Activated T-helper 17 cell treated with anti-CD3 and anti-CD28 coated beads, Interleukin-2, amount 50 U/mL, for 72 hours (primary cell): Measurements from ENCODE around the gene PHRF1. TPM values are rescaled to one million over a fixed set of nuclear protein-coding genes. Genes with fewer than 3 reads are reported as not detected.

Experiments used
- ATAC-seq: fragments of 150-1000 bp; cut with Tn5 transposase; replicated peaks from 2 replicates; pipeline ENCODE4 v1.10.0; 2021; ENCODE audit warnings: mild to moderate bottlenecking, moderate library complexity
- H3K27ac Mint-ChIP-seq: one replicate; pipeline ENCODE4 v1.8.0; 2022; ENCODE audit warnings: mixed read lengths
- H3K27me3 Mint-ChIP-seq: one replicate; pipeline ENCODE4 v1.8.0; 2022; ENCODE audit warnings: mixed read lengths
- H3K36me3 Mint-ChIP-seq: one replicate; pipeline ENCODE4 v1.8.0; 2022; ENCODE audit warnings: low read depth, mild to moderate bottlenecking, mixed read lengths
- H3K4me1 Mint-ChIP-seq: one replicate; pipeline ENCODE4 v1.8.0; 2022; ENCODE audit warnings: mixed read lengths
- H3K4me3 Mint-ChIP-seq: one replicate; pipeline ENCODE4 v1.8.0; 2022; ENCODE audit warnings: mild to moderate bottlenecking, mixed read lengths
- H3K9me3 Mint-ChIP-seq: one replicate; pipeline ENCODE4 v1.8.0; 2022; ENCODE audit warnings: mixed read lengths
- total RNA-seq, 2 donors: library from RNA; stranded (reverse); gene quantifications; one replicate each; pipeline ENCODE4 v1.2.3, GENCODE V29; 2022

Gene PHRF1, protein sequence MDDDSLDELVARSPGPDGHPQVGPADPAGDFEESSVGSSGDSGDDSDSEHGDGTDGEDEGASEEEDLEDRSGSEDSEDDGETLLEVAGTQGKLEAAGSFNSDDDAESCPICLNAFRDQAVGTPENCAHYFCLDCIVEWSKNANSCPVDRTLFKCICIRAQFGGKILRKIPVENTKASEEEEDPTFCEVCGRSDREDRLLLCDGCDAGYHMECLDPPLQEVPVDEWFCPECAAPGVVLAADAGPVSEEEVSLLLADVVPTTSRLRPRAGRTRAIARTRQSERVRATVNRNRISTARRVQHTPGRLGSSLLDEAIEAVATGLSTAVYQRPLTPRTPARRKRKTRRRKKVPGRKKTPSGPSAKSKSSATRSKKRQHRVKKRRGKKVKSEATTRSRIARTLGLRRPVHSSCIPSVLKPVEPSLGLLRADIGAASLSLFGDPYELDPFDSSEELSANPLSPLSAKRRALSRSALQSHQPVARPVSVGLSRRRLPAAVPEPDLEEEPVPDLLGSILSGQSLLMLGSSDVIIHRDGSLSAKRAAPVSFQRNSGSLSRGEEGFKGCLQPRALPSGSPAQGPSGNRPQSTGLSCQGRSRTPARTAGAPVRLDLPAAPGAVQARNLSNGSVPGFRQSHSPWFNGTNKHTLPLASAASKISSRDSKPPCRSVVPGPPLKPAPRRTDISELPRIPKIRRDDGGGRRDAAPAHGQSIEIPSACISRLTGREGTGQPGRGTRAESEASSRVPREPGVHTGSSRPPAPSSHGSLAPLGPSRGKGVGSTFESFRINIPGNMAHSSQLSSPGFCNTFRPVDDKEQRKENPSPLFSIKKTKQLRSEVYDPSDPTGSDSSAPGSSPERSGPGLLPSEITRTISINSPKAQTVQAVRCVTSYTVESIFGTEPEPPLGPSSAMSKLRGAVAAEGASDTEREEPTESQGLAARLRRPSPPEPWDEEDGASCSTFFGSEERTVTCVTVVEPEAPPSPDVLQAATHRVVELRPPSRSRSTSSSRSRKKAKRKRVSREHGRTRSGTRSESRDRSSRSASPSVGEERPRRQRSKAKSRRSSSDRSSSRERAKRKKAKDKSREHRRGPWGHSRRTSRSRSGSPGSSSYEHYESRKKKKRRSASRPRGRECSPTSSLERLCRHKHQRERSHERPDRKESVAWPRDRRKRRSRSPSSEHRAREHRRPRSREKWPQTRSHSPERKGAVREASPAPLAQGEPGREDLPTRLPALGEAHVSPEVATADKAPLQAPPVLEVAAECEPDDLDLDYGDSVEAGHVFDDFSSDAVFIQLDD (N-terminal part only)
- total RNA-seq: 10 to 100 TPM; 37.8 to 55.6 TPM

GRCh38 chr11:575996-576768 is at the start of gene PHRF1:
TSS of gene PHRF1 (plus strand) at chr11:576470. CDS start at chr11:581513, 5,043 bp downstream.
- H3K36me3 Mint-ChIP-seq: peaks cover 40% of the 10 kb centered on the region
- H3K9me3 Mint-ChIP-seq: no peaks in the 10 kb centered on the region
- H3K4me1 Mint-ChIP-seq: peaks cover 15% of the 10 kb centered on the region
- H3K27me3 Mint-ChIP-seq: no peaks in the 10 kb centered on the region
- ATAC-seq: peak; percentile 93
- peak within 1 kb of the TSS; percentile 88 for H3K4me3 Mint-ChIP-seq
- H3K27ac Mint-ChIP-seq: peak within 1 kb of the TSS; percentile 99

GRCh38 chr11:528166-528814 is 48.0 kb upstream of the PHRF1 start:
- no peak overlapping the region for H3K4me3 Mint-ChIP-seq
- H3K4me1 Mint-ChIP-seq: no peaks in the 10 kb centered on the region
- peaks cover 9% of the 10 kb centered on the region for H3K36me3 Mint-ChIP-seq
- H3K27me3 Mint-ChIP-seq: no peaks in the 10 kb centered on the region
- no peak overlapping the region for H3K27ac Mint-ChIP-seq
- ATAC-seq: no peak
- H3K9me3 Mint-ChIP-seq: no peaks in the 10 kb centered on the region

DNA sequence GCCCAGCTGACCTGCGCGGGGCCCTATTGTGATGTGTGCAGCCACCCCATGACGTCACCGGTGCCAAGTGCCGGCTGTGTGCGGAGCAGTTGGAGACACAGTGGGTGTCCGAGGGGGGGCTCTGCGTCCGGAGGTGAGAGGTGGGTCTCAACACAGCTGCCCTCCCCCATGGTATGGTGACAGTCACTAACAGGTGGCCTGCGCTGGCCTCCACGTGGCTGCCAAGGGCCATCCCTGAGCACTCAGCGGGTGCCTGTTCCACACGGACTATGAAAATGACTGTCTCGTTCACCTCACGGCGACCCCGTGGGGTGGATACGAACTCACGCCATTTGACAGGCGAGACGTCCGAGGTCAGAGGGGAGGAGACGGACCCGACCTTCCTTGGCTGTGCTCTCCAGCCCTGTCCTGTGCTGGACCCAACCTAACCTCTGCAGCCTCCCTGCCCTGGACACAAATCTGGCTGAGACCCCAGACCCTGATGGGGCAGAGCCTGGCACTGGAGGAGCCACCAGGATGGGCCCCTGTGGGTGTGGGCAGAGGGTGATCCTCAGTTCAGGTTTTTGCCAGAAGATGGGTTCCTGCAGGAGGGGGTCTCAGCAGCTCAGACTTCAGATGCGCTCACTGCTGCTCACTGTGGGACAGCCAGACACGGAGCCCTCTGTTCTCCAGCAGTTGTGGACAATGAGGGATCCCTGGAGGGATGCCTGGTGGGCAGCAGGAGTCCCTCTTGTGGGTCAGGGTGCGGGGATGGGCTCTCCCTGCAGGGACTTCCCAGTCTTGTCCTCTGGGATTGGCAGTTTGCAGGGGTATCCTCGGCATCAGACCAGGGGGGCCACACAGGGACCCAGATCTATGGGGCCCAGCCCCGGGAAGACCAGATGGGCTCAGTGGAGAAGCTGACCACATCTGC is 47.2 kb upstream of the PHRF1 start:
- peaks cover 14% of the 10 kb centered on the region for H3K36me3 Mint-ChIP-seq
- no peaks in the 10 kb centered on the region for H3K4me1 Mint-ChIP-seq
- no peak overlapping the region for H3K4me3 Mint-ChIP-seq
- no peaks in the 10 kb centered on the region for H3K9me3 Mint-ChIP-seq
- no peak for ATAC-seq
- no peaks in the 10 kb centered on the region for H3K27me3 Mint-ChIP-seq
- no peak overlapping the region for H3K27ac Mint-ChIP-seq

GRCh38 chr11:529728-530411 is 46.4 kb upstream of the PHRF1 start:
- Mint-ChIP-seq H3K27ac (no peak overlapping the region), H3K4me3 (no peak overlapping the region)

DNA sequence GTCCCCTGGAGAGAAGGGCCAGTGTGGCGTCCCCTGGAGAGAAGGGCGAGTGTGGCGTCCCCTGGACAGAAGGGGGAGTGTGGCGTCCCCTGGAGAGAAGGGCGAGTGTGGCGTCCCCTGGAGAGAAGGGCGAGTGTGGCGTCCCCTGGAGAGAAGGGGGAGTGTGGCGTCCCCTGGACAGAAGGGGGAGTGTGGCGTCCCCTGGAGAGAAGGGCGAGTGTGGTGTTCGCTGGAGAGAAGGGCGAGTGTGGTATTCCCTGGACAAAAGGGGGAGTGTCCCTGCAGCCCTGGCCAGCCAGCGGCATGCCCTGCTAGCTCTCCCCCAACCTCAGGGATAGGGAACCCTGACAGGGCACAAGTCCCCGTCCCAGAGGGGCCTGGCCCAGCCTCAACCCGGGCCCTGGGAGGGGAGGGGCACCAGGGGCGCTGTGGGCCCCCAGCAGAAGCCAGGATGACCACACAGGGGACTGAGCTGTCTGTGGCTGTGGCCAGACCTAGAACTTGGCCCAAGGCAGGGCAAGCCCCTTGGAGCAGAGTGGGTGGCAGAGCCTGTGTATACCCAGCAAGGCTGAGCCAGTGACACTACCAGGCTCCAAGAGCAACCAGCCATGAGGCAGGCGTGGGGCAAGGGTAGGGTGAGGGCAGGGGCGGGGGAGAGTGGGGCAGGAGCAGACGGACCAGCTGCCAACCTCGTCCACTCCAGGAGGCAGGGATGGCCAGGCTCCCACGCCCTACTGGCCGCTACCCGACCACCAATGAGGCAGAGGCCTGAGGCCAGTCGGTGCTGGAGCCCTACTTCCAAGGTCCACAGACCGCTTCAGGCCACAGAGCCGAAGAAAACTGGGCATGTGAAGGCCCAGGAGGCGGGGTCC is 45.1 kb upstream of the PHRF1 start:
- peaks cover 14% of the 10 kb centered on the region for H3K36me3 Mint-ChIP-seq

More at GRCh38 chr11:529728-530411, 46.4 kb upstream of the PHRF1 start:
- H3K4me1 Mint-ChIP-seq: no peaks in the 10 kb centered on the region
- no peaks in the 10 kb centered on the region for H3K27me3 Mint-ChIP-seq
- peaks cover 14% of the 10 kb centered on the region for H3K36me3 Mint-ChIP-seq
- ATAC-seq: no peak
- no peaks in the 10 kb centered on the region for H3K9me3 Mint-ChIP-seq

GRCh38 chr11:531919-532526 is 44.2 kb upstream of the PHRF1 start:
- peaks cover 14% of the 10 kb centered on the region for H3K36me3 Mint-ChIP-seq
- H3K4me1 Mint-ChIP-seq: no peaks in the 10 kb centered on the region
- H3K27ac Mint-ChIP-seq: peak overlapping the region; percentile 48
- no peak for ATAC-seq
- H3K27me3 Mint-ChIP-seq: no peaks in the 10 kb centered on the region
- H3K9me3 Mint-ChIP-seq: no peaks in the 10 kb centered on the region
- H3K4me3 Mint-ChIP-seq: no peak overlapping the region

More for the DNA sequence above, 45.1 kb upstream of the PHRF1 start:
- ATAC-seq: no peak
- no peaks in the 10 kb centered on the region for H3K27me3 Mint-ChIP-seq
- H3K4me1 Mint-ChIP-seq: no peaks in the 10 kb centered on the region
- H3K9me3 Mint-ChIP-seq: no peaks in the 10 kb centered on the region
- no peak overlapping the region for H3K4me3 Mint-ChIP-seq
- H3K27ac Mint-ChIP-seq: no peak overlapping the region

DNA sequence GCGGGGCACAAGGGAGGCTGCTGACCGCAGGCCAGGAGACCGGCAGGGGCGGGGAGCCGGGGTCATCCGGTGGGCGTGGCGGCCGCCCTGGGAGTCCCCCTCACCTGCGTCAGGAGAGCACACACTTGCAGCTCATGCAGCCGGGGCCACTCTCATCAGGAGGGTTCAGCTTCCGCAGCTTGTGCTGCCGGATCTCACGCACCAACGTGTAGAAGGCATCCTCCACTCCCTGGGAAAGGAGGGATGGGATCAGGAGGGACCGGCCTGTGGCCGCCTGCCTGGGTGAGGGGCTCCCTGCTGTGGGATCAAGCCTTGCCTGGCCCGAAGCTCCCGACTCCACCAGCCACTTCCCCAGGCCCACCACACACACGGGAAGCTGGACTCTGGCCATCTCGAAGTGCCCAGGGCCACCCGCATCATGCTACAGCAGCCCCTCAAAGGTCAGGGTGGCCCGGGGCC is 43.7 kb upstream of the PHRF1 start:
- no peak overlapping the region for H3K4me3 Mint-ChIP-seq
- H3K4me1 Mint-ChIP-seq: no peaks in the 10 kb centered on the region
- H3K36me3 Mint-ChIP-seq: peaks cover 14% of the 10 kb centered on the region
- no peaks in the 10 kb centered on the region for H3K9me3 Mint-ChIP-seq
- H3K27ac Mint-ChIP-seq: no peak overlapping the region
- ATAC-seq: no peak
- H3K27me3 Mint-ChIP-seq: no peaks in the 10 kb centered on the region

DNA sequence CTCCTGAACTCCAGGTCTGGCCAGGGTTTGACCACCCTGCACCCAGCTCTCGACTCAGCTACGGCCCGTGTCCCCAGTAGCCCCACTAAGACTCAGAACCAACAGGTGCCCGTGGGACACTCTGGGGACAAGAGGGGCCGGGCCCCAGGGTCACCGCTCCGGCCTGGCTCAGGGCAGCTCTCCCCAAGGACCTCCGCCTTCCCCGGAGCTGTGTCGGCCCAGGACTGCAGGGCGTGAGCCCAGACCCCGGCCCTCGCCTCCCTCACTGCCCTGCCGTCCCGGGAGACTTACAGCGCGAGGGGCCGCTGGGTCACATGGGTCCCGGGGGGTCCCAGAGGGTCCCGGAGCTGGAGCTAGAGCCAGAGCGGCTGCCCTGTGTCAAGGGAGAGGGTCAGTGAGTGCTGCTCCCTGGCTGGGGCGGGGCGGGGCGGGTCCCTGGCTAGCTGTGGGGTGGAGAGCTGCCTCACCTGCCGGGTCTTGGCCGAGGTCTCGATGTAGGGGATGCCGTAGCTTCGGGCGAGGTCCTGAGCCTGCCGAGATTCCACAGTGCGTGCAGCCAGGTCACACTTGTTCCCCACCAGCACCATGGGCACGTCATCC is 43.2 kb upstream of the PHRF1 start:
- H3K36me3 Mint-ChIP-seq: peaks cover 14% of the 10 kb centered on the region
- no peak for ATAC-seq

DNA sequence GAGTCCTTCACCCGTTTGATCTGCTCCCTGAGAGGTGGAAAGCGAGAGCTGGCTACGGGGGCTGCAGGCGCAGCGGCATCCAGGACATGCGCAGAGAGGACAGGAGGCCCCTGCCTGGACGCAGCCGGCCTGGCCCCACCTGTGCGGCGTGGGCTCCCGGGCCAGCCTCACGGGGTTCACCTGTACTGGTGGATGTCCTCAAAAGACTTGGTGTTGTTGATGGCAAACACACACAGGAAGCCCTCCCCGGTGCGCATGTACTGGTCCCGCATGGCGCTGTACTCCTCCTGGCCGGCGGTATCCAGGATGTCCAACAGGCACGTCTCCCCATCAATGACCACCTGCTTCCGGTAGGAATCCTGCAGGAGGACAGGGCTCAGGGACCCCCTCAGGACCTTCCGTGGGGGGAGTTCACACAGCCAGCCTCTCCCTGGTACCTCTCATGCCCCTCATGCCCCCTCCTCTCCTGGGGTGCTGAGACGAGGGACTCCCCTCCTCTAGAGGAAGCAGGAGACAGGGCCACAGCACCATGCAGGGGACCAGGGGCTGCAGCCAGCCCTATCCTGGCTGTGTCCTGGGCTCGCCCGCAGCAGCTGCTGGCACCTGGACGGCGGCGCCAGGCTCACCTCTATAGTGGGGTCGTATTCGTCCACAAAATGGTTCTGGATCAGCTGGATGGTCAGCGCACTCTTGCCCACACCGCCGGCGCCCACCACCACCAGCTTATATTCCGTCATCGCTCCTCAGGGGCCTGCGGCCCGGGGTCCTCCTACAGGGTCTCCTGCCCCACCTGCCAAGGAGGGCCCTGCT is 42.5 kb upstream of the PHRF1 start:
- H3K4me1 Mint-ChIP-seq: no peaks in the 10 kb centered on the region
- peaks cover 14% of the 10 kb centered on the region for H3K36me3 Mint-ChIP-seq
- no peak overlapping the region for H3K27ac Mint-ChIP-seq
- peak overlapping the region; percentile 57 for H3K4me3 Mint-ChIP-seq
- no peaks in the 10 kb centered on the region for H3K9me3 Mint-ChIP-seq
- no peak for ATAC-seq
- H3K27me3 Mint-ChIP-seq: no peaks in the 10 kb centered on the region

More for the DNA sequence above, 43.2 kb upstream of the PHRF1 start:
- no peak overlapping the region for H3K4me3 Mint-ChIP-seq
- H3K9me3 Mint-ChIP-seq: no peaks in the 10 kb centered on the region
- H3K4me1 Mint-ChIP-seq: no peaks in the 10 kb centered on the region
- H3K27me3 Mint-ChIP-seq: no peaks in the 10 kb centered on the region
- H3K27ac Mint-ChIP-seq: no peak overlapping the region
